HepG2 (cell line): ENCODE data around the gene ITGAX. TPM values are rescaled to one million over a fixed set of nuclear protein-coding genes. Genes with fewer than 3 reads are reported as not detected.

Experiments used
- BHLHE40 ChIP-seq: IDR thresholded peaks from 2 replicates; pipeline ENCODE4 v1.6.1; 2011; ENCODE audit warnings: low read length, improper control_type of control experiment
- BRCA1 ChIP-seq: sonication (generic); formaldehyde crosslinking; IDR thresholded peaks from 2 replicates; pipeline ENCODE4 v1.4.0; 2020; ENCODE audit warnings: missing genetic modification reagents
- CBX1 ChIP-seq: IDR thresholded peaks from one replicate; pipeline ENCODE4 v1.6.1; 2016; ENCODE audit warnings: antibody characterized with exemption, low read depth
- DNMT1 ChIP-seq: sonication (generic); formaldehyde crosslinking; IDR thresholded peaks from 2 replicates; pipeline ENCODE4 v1.5.1; 2020; ENCODE audit warnings: mild to moderate bottlenecking, missing genetic modification reagents
- ETV5 ChIP-seq: IDR thresholded peaks from 2 replicates; pipeline ENCODE4 v1.6.1; 2018; ENCODE audit warnings: missing biosample characterization, missing genetic modification reagents, inconsistent platforms, borderline replicate concordance
- KLF12 ChIP-seq: sonication (generic); formaldehyde crosslinking; IDR thresholded peaks from 2 replicates; pipeline ENCODE4 v1.4.0; 2020; ENCODE audit warnings: missing genetic modification reagents, borderline replicate concordance
- MEF2D ChIP-seq: sonication (generic); formaldehyde crosslinking; IDR thresholded peaks from 2 replicates; pipeline ENCODE4 v1.5.1; 2020; ENCODE audit warnings: mild to moderate bottlenecking, missing genetic modification reagents
- MEIS1 ChIP-seq: sonication (generic); formaldehyde crosslinking; IDR thresholded peaks from 2 replicates; pipeline ENCODE4 v1.9.0; 2021; ENCODE audit warnings: mild to moderate bottlenecking, missing genetic modification reagents, moderate library complexity, borderline replicate concordance
- RAD51 ChIP-seq: fragments of 450-650 bp; IDR thresholded peaks from 2 replicates; pipeline ENCODE4 v1.6.1; 2016; ENCODE audit warnings: borderline replicate concordance
- SPEN ChIP-seq: sonication (generic); formaldehyde crosslinking; IDR thresholded peaks from 2 replicates; pipeline ENCODE4 v1.5.1; 2020; ENCODE audit warnings: low read depth, mild to moderate bottlenecking, missing genetic modification reagents
- ZNF317 ChIP-seq: sonication (generic); formaldehyde crosslinking; IDR thresholded peaks from 2 replicates; pipeline ENCODE4 v1.5.0; 2020; ENCODE audit warnings: mild to moderate bottlenecking, missing genetic modification reagents
- ZNF331 ChIP-seq: sonication (generic); formaldehyde crosslinking; IDR thresholded peaks from 2 replicates; pipeline ENCODE4 v1.4.0; 2020; ENCODE audit warnings: missing genetic modification reagents
- ZNF335 ChIP-seq: sonication (generic); formaldehyde crosslinking; IDR thresholded peaks from 2 replicates; pipeline ENCODE4 v1.4.0; 2020; ENCODE audit warnings: missing genetic modification reagents
- ZNF543 ChIP-seq: sonication (generic); formaldehyde crosslinking; IDR thresholded peaks from 2 replicates; pipeline ENCODE4 v1.4.0; 2020; ENCODE audit warnings: mild to moderate bottlenecking, missing genetic modification reagents
- ZNF607 ChIP-seq: sonication (generic); formaldehyde crosslinking; IDR thresholded peaks from 2 replicates; pipeline ENCODE4 v1.5.1; 2020; ENCODE audit warnings: missing genetic modification reagents, mild to moderate bottlenecking, borderline replicate concordance
- polyA plus RNA-seq, 8 experiments: library from polyadenylated mRNA; depleted of rRNA in 3 of 8; stranded (reverse) in 7 of 8; unstranded in 1 of 8; fragments of >200 nt; fragmentation: Illumina TruSeq in 4 of 8; extraction: Trizol in 4 of 8; gene quantifications; 2 replicates each; pipeline versions ENCODE4 v1.2.1 to v1.2.3, GENCODE V29; 2011 to 2016; ENCODE audit warnings: low read depth in 4 of 8, missing spikeins in 1 of 8, mixed read lengths in 1 of 8; ENCODE audit not compliant: insufficient read depth in 1 of 8
- total RNA-seq, 5 experiments: library from RNA; depleted of rRNA; stranded (reverse); fragments of >200 nt; fragmentation: Illumina TruSeq; extraction: Trizol; gene quantifications; 2 replicates each; pipeline ENCODE4 v1.2.3, GENCODE V29; 2016; ENCODE audit warnings: low read depth in 1 of 5
- TF ChIP-seq, protein P1 (sequence below): sonication (generic); formaldehyde crosslinking; IDR thresholded peaks from 2 replicates; pipeline ENCODE4 v1.4.0; 2020; ENCODE audit warnings: mild to moderate bottlenecking, missing genetic modification reagents
- TF ChIP-seq, protein P2 (sequence below): sonication (generic); formaldehyde crosslinking; IDR thresholded peaks from 2 replicates; pipeline ENCODE4 v1.4.0; 2020; ENCODE audit warnings: missing genetic modification reagents, borderline replicate concordance
- TF ChIP-seq, protein P3 (sequence below): sonication (generic); formaldehyde crosslinking; IDR thresholded peaks from 2 replicates; pipeline ENCODE4 v1.9.0; 2022; ENCODE audit warnings: low read depth, missing genetic modification reagents

ITGAX gene
- total and polyA plus RNA-seq, 2 of the 13 experiments (the other 11 are each of a cell fraction or from before 2014, with no cell fraction given) = 0.32 TPM; not detected in 1

DNA sequence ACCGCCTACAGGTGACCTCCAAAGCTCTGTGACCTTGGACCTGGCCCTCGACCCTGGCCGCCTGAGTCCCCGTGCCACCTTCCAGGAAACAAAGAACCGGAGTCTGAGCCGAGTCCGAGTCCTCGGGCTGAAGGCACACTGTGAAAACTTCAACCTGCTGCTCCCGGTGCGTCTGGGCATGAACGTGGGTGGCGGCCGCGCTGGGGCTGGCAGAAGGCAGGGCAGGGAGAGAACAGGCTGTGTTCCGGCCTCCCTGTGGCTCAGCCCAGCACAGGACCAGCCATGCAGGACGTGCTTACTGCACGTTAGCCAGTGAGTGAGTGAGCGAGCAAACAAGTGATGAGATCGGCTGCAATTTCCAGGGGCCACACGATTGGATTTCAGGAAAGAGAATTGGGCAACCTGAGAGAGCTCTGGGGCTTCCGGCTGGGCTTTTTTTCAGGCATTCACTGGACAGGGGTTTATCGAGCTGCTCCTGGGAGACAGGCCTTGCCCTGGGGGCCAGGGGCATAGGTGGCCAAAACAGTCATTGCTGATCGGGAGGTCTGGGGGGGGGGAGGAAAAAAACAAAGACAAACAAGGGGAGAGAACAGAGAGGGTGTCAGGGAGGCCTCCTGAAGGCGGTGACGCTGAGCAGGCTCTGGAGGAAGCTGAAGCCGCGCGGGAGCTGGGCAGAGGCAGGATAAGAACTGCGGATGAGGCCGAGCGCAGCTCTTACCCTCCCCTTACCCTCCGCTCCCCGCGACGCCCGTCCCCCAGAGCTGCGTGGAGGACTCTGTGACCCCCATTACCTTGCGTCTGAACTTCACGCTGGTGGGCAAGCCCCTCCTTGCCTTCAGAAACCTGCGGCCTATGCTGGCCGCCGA is 16.9 kb downstream of the ITGAX start (continued):
- TF ChIP-seq, protein P1, sequence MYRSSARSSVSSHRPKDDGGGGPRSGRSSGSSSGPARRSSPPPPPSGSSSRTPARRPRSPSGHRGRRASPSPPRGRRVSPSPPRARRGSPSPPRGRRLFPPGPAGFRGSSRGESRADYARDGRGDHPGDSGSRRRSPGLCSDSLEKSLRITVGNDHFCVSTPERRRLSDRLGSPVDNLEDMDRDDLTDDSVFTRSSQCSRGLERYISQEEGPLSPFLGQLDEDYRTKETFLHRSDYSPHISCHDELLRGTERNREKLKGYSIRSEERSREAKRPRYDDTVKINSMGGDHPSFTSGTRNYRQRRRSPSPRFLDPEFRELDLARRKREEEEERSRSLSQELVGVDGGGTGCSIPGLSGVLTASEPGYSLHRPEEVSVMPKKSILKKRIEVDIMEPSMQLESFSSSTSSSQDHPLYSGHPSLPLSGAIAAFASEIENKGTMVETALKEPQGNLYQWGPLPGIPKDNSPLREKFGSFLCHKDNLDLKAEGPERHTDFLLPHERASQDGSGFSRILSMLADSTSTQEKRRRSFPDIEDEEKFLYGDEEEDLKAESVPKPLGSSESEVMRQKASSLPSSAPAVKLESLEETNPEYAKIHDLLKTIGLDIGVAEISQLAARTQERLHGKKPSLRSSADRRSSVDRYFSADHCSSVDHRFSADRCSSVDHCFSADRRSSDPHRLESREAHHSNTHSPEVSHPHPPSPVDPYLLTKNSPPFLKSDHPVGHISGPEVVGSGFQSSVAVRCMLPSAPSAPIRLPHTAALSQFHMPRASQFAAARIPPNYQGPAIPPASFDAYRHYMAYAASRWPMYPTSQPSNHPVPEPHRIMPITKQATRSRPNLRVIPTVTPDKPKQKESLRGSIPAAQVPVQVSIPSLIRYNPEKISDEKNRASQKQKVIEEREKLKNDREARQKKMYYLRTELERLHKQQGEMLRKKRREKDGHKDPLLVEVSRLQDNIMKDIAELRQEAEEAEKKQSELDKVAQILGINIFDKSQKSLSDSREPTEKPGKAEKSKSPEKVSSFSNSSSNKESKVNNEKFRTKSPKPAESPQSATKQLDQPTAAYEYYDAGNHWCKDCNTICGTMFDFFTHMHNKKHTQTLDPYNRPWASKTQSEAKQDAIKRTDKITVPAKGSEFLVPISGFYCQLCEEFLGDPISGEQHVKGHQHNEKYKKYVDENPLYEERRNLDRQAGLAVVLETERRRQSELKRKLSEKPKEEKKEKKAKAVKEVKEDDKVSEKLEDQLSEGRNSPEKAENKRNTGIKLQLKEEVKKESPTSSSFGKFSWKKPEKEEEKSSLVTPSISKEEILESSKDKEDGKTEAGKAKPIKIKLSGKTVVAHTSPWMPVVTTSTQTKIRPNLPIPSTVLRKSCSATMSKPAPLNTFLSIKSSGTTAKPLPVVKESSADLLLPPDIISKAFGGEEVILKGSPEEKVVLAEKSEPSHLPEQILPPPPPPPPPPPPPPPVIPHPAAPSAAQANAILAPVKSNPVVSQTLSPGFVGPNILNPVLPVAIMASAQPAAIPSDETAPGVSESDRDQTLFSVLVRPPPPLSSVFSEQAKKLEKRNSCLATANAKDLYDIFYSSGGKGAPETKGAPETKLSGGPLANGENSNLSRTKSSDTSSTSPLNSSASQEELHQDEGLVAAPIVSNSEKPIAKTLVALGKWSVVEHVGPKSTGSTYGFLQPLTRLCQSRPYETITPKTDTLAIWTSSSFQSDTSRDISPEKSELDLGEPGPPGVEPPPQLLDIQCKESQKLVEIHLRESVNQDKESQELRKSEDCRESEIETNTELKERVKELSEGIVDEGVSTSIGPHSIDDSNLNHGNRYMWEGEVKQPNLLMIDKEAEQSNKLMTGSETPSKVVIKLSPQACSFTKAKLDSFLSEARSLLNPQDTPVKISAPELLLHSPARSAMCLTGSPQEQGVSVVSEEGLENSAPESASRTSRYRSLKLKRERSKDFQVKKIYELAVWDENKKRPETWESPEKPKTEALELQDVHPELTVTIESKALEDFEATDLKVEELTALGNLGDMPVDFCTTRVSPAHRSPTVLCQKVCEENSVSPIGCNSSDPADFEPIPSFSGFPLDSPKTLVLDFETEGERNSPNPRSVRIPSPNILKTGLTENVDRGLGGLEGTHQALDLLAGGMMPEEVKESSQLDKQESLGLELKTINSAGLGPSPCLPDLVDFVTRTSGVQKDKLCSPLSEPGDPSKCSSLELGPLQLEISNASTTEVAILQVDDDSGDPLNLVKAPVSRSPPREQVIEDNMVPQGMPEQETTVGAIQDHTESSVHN (CRISPR knock-in tag) = no peak
- TF ChIP-seq CBX1 = no peak
- TF ChIP-seq ZNF543 (CRISPR knock-in tag) = peak; percentile 66; the same call in 1 of the 2 replicates
- no peak for TF ChIP-seq DNMT1 (CRISPR knock-in tag)
- TF ChIP-seq, protein P2, sequence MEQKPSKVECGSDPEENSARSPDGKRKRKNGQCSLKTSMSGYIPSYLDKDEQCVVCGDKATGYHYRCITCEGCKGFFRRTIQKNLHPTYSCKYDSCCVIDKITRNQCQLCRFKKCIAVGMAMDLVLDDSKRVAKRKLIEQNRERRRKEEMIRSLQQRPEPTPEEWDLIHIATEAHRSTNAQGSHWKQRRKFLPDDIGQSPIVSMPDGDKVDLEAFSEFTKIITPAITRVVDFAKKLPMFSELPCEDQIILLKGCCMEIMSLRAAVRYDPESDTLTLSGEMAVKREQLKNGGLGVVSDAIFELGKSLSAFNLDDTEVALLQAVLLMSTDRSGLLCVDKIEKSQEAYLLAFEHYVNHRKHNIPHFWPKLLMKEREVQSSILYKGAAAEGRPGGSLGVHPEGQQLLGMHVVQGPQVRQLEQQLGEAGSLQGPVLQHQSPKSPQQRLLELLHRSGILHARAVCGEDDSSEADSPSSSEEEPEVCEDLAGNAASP (CRISPR knock-in tag) = peak; percentile 23; the same call in 1 of the 2 replicates
- TF ChIP-seq MEIS1 = 0 out of 2 replicates have a peak, but pooled peaks have one; percentile 22
- peak; percentile 31; the same call in 1 of the 2 replicates for TF ChIP-seq ZNF335
- TF ChIP-seq KLF12 (CRISPR knock-in tag) = no peak
- peak; percentile 58; the same call in 1 of the 2 replicates for TF ChIP-seq SPEN (CRISPR knock-in tag)
- peak; percentile 84; the same call in 1 of the 2 replicates for TF ChIP-seq ZNF607 (CRISPR knock-in tag)
- peak; percentile 64; the same call in 1 of the 2 replicates for TF ChIP-seq ETV5 (CRISPR knock-in tag)
- peak; percentile 56; the same call in 1 of the 2 replicates for TF ChIP-seq MEF2D (CRISPR knock-in tag)
- peak; percentile 11; the same call in 1 of the 2 replicates for TF ChIP-seq ZNF331 (CRISPR knock-in tag)
- peak; percentile 29; the same call in 1 of the 2 replicates for TF ChIP-seq BHLHE40
- TF ChIP-seq, protein P3, sequence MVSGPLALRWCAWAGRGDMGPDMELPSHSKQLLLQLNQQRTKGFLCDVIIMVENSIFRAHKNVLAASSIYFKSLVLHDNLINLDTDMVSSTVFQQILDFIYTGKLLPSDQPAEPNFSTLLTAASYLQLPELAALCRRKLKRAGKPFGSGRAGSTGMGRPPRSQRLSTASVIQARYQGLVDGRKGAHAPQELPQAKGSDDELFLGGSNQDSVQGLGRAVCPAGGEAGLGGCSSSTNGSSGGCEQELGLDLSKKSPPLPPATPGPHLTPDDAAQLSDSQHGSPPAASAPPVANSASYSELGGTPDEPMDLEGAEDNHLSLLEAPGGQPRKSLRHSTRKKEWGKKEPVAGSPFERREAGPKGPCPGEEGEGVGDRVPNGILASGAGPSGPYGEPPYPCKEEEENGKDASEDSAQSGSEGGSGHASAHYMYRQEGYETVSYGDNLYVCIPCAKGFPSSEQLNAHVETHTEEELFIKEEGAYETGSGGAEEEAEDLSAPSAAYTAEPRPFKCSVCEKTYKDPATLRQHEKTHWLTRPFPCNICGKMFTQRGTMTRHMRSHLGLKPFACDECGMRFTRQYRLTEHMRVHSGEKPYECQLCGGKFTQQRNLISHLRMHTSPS (CRISPR knock-in tag) = peak; percentile 28; the same call in 1 of the 2 replicates
- peak; percentile 64; the same call in 1 of the 2 replicates for TF ChIP-seq BRCA1
- 0 out of 2 replicates have a peak, but pooled peaks have one; percentile 27 for TF ChIP-seq ZNF317 (CRISPR knock-in tag)
- no peak for TF ChIP-seq RAD51
